ENCODE results near the gene PLA2G1B.

The PLA2G1B gene

GRCh38 chr12:120365675-120366340 lies 38.2 kb upstream of the PLA2G1B start:
- H3K4me1 ChIP-seq (ENCODE audit: low read length) = no peaks in the 10 kb centered on the region
- TF ChIP-seq CTCF (IDR thresholded peaks at IDR 0.05; ENCODE audit: low read length) (no peak), EZH2phosphoT487 (IDR thresholded peaks at IDR 0.05; ENCODE audit: low read length) (no peak), EZH2 (optimal IDR thresholded peaks at IDR 0.05; ENCODE audit: low read depth, low read length) (no peak)
- no peak overlapping the region for H3K9ac ChIP-seq (ENCODE audit: low read length)
- no peaks in the 10 kb centered on the region for H3K36me3 ChIP-seq (replicated peaks; ENCODE audit: insufficient read depth, low read length)
- H2AFZ ChIP-seq (ENCODE audit: low read length) = no peak overlapping the region
- no peak for DNase-seq
- peaks cover 47% of the 10 kb centered on the region for H3K27me3 ChIP-seq (replicated peaks; ENCODE audit: insufficient read depth, low read length)
- H3K9me3 ChIP-seq (replicated peaks; ENCODE audit: insufficient read depth, low read length) = no peaks in the 10 kb centered on the region
- H3K4me3 ChIP-seq (ENCODE audit: low read length) = no peak overlapping the region
- no peaks in the 10 kb centered on the region for H4K20me1 ChIP-seq (ENCODE audit: insufficient read depth, low read length)
- no peaks in the 10 kb centered on the region for H3F3A ChIP-seq (ENCODE audit: insufficient read depth, low read length)
- no peaks in the 10 kb centered on the region for H3K9me2 ChIP-seq (replicated peaks; ENCODE audit: insufficient read depth, low read length)
- no peak overlapping the region for H3K4me2 ChIP-seq (ENCODE audit: low read depth, low read length)
- no peak overlapping the region for H3K27ac ChIP-seq (ENCODE audit: low read length)
- no peaks in the 10 kb centered on the region for H3K79me2 ChIP-seq (ENCODE audit: low read length)

- Histone ChIP-seq H3K4me2 (ENCODE audit: low read depth, low read length) (no peak overlapping the region), H3K9me2 (replicated peaks; ENCODE audit: insufficient read depth, low read length) (no peaks in the 10 kb centered on the region), H3K4me1 (ENCODE audit: low read length) (no peaks in the 10 kb centered on the region), H3K9me3 (replicated peaks; ENCODE audit: insufficient read depth, low read length) (no peaks in the 10 kb centered on the region), H3F3A (ENCODE audit: insufficient read depth, low read length) (no peaks in the 10 kb centered on the region), H3K4me3 (ENCODE audit: low read length) (no peak overlapping the region), H3K79me2 (ENCODE audit: low read length) (no peaks in the 10 kb centered on the region), H3K27me3 (replicated peaks; ENCODE audit: insufficient read depth, low read length) (peaks cover 34% of the 10 kb centered on the region), H3K36me3 (replicated peaks; ENCODE audit: insufficient read depth, low read length) (no peaks in the 10 kb centered on the region), H4K20me1 (ENCODE audit: insufficient read depth, low read length) (no peaks in the 10 kb centered on the region), H3K9ac (ENCODE audit: low read length) (no peak overlapping the region), H2AFZ (ENCODE audit: low read length) (no peak overlapping the region), H3K27ac (ENCODE audit: low read length) (no peak overlapping the region)
- TF ChIP-seq EZH2phosphoT487 (IDR thresholded peaks at IDR 0.05; ENCODE audit: low read length) (no peak), CTCF (IDR thresholded peaks at IDR 0.05; ENCODE audit: low read length) (no peak), EZH2 (optimal IDR thresholded peaks at IDR 0.05; ENCODE audit: low read depth, low read length) (no peak)
- DNase-seq = no peak
Observed at GRCh38 chr12:120364487-120364886, 36.9 kb upstream of the PLA2G1B start.

- H3K4me2 ChIP-seq (ENCODE audit: low read depth, low read length) = no peak overlapping the region
- no peaks in the 10 kb centered on the region for H3K79me2 ChIP-seq (ENCODE audit: low read length)
- H3K9me3 ChIP-seq (replicated peaks; ENCODE audit: insufficient read depth, low read length) = no peaks in the 10 kb centered on the region
- peaks cover 31% of the 10 kb centered on the region for H3K27me3 ChIP-seq (replicated peaks; ENCODE audit: insufficient read depth, low read length)
- H3K4me3 ChIP-seq (ENCODE audit: low read length) = no peak overlapping the region
- H4K20me1 ChIP-seq (ENCODE audit: insufficient read depth, low read length) = no peaks in the 10 kb centered on the region
- no peak overlapping the region for H3K27ac ChIP-seq (ENCODE audit: low read length)
- H2AFZ ChIP-seq (ENCODE audit: low read length) = no peak overlapping the region
- H3F3A ChIP-seq (ENCODE audit: insufficient read depth, low read length) = no peaks in the 10 kb centered on the region
- TF ChIP-seq EZH2 (optimal IDR thresholded peaks at IDR 0.05; ENCODE audit: low read depth, low read length) (no peak), CTCF (IDR thresholded peaks at IDR 0.05; ENCODE audit: low read length) (no peak), EZH2phosphoT487 (IDR thresholded peaks at IDR 0.05; ENCODE audit: low read length) (no peak)
- DNase-seq = no peak
- H3K36me3 ChIP-seq (replicated peaks; ENCODE audit: insufficient read depth, low read length) = no peaks in the 10 kb centered on the region
- no peak overlapping the region for H3K9ac ChIP-seq (ENCODE audit: low read length)
- H3K4me1 ChIP-seq (ENCODE audit: low read length) = no peaks in the 10 kb centered on the region
- H3K9me2 ChIP-seq (replicated peaks; ENCODE audit: insufficient read depth, low read length) = no peaks in the 10 kb centered on the region
Observed at GRCh38 chr12:120363274-120363855, 35.8 kb upstream of the PLA2G1B start.
